Endothelial cell of umbilical vein (primary cell): ENCODE measurements around the gene CDH9.

ENCODE experiments used
- CTCF ChIP-seq, 2 donors: IDR thresholded peaks; 1 replicate in 1 of 2; 2 replicates in 1 of 2; pipeline ENCODE4 v1.5.1; 2011; ENCODE audit warnings: low read length in 2 of 2, mild to moderate bottlenecking in 2 of 2, moderate library complexity in 2 of 2, control low read depth in 1 of 2, inconsistent platforms in 1 of 2, low read depth in 1 of 2; ENCODE audit not compliant: insufficient read depth in 1 of 2; ENCODE audit errors: extremely low read depth in 1 of 2
- EZH2 ChIP-seq: IDR thresholded peaks from 2 replicates; pipeline ENCODE4 v1.6.1; 2012; ENCODE audit warnings: borderline replicate concordance, low read depth, mild to moderate bottlenecking, moderate library complexity, low read length, inconsistent platforms; ENCODE audit not compliant: severe bottlenecking
- POLR2A ChIP-seq: IDR thresholded peaks from 2 replicates; pipeline ENCODE4 v1.6.1; 2012; ENCODE audit warnings: low read depth, mild to moderate bottlenecking, control low read depth, low read length
- POLR2AphosphoS5 ChIP-seq: IDR thresholded peaks from 2 replicates; pipeline ENCODE4 v1.6.1; 2012; ENCODE audit warnings: low read depth, mild to moderate bottlenecking, control low read depth, low read length, moderate library complexity; ENCODE audit not compliant: insufficient read depth

DNA sequence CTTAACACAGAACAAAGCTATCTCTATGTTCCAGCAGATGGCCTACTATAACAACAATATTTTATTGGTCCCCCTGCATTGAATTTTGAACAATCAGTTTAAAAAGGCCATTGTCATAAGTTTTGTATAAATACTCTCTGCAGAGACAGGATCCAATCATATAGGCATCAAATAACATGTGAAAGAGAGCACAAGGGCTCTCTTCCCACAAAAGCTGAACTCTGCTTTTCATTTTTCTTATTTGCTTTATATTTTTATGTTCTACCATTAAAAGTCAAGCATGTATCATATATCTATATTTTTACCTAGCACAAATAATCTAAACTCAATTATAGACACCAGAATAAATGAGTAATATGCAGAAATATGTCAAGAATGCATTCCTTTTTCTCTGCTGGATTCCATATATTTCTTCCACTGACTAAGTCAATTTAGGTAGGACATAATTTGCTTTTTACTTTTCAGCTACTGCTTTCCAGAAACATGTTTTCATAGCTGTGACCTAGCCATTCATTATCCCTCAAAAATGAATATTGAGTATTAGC lies 143.6 kb downstream of the CDH9 start:
- TF ChIP-seq POLR2A: no peak
- TF ChIP-seq POLR2AphosphoS5: no peak
- TF ChIP-seq CTCF (IDR thresholded peaks at IDR 0.05; ENCODE audit: extremely low read depth in 1 of 2, insufficient read depth in 1 of 2, low read depth in 1 of 2, low read length in 2 of 2): no peak
- no peak for TF ChIP-seq EZH2
